H1 (cell line): ENCODE results near the gene CDON. TPM values are rescaled to one million over a fixed set of nuclear protein-coding genes. Genes with fewer than 3 reads are reported as not detected.

ENCODE experiments used
- CTCF ChIA-PET: fragments of 300-600 bp; sonication (Branson Sonifier 250); formaldehyde crosslinking; loops from one replicate; lab custom pipeline; 2021; ENCODE audit not compliant: partially characterized antibody; lab: Charles Lee
- POLR2A ChIA-PET: fragments of 300-600 bp; sonication (Branson Sonifier 250); formaldehyde crosslinking; loops from one replicate; lab custom pipeline; 2021; ENCODE audit warnings: inconsistent platforms; ENCODE audit not compliant: partially characterized antibody; lab: Charles Lee
- DNase-seq, 2 experiments: peaks; one replicate each; pipeline versions ENCODE4 v3.0.0 to v3.0.0-alpha.2; 2010 to 2022; ENCODE audit warnings: low spot score in 2 of 2, low read depth in 1 of 2, mixed read lengths in 1 of 2
- FAIRE-seq: peaks from 2 replicates; lab custom pipeline; 2011; peaks lifted over from hg19 to GRCh38; lab: Jason Lieb, UNC
- H2AFZ ChIP-seq: 2 replicates; pipeline ENCODE4 v1.8.1; 2012; ENCODE audit warnings: low read length, inconsistent platforms
- H2AK5ac ChIP-seq: 2 replicates; pipeline ENCODE4 v1.6.1; 2013; ENCODE audit warnings: low read depth, low read length
- H2BK120ac ChIP-seq: replicated peaks from 2 replicates; pipeline ENCODE3; 2013; ENCODE audit warnings: low read depth, low read length, inconsistent platforms
- H2BK12ac ChIP-seq: 2 replicates; pipeline ENCODE4 v1.6.1; 2013; ENCODE audit warnings: low read depth, low read length
- H2BK15ac ChIP-seq: 2 replicates; pipeline ENCODE4 v1.6.1; 2013; ENCODE audit warnings: low read length
- H2BK20ac ChIP-seq: 2 replicates; pipeline ENCODE4 v1.6.1; 2013; ENCODE audit warnings: low read length
- H2BK5ac ChIP-seq: 2 replicates; pipeline ENCODE4 v1.6.1; 2013; ENCODE audit warnings: low read depth, low read length
- H3K14ac ChIP-seq: 2 replicates; pipeline ENCODE4 v1.6.1; 2013; ENCODE audit warnings: inconsistent platforms; ENCODE audit not compliant: insufficient read length
- H3K18ac ChIP-seq: 2 replicates; pipeline ENCODE4 v1.6.1; 2013; ENCODE audit warnings: low read length; ENCODE audit errors: extremely low read depth
- H3K23ac ChIP-seq: 2 replicates; pipeline ENCODE4 v1.6.1; 2013; ENCODE audit warnings: inconsistent platforms; ENCODE audit not compliant: insufficient read length
- H3K23me2 ChIP-seq: 2 replicates; pipeline ENCODE4 v1.6.1; 2013; ENCODE audit warnings: low read depth, low read length
- H3K27ac ChIP-seq: 2 replicates; pipeline ENCODE4 v1.6.1; 2011; ENCODE audit warnings: low read depth, low read length, inconsistent platforms
- H3K27me3 ChIP-seq, 4 experiments: replicated peaks in 1 of 4; 1 replicate in 1 of 4; 2 replicates in 3 of 4; pipeline versions ENCODE4 v1.6.1 to v1.8.1; 2011 to 2013; ENCODE audit warnings: low read length in 3 of 4, mild to moderate bottlenecking in 3 of 4, inconsistent platforms in 2 of 4, mixed read lengths in 2 of 4, moderate library complexity in 1 of 4; ENCODE audit not compliant: control insufficient read depth in 3 of 4, insufficient read depth in 3 of 4; ENCODE audit errors: extremely low read depth in 1 of 4
- H3K36me3 ChIP-seq, 4 experiments: 2 replicates each; pipeline versions ENCODE4 v1.6.1 to v1.8.1; 2011 to 2013; ENCODE audit warnings: mild to moderate bottlenecking in 4 of 4, low read length in 3 of 4, moderate library complexity in 2 of 4, control low read depth in 1 of 4, inconsistent platforms in 1 of 4; ENCODE audit not compliant: insufficient read depth in 4 of 4, control insufficient read depth in 2 of 4
- H3K4ac ChIP-seq: replicated peaks from 2 replicates; pipeline ENCODE3; 2013; ENCODE audit warnings: low read length, low read depth, mixed read lengths, inconsistent platforms; ENCODE audit not compliant: insufficient read length
- H3K4me1 ChIP-seq, 4 experiments: replicated peaks in 1 of 4; 1 replicate in 1 of 4; 2 replicates in 3 of 4; pipeline versions ENCODE4 v1.6.1 to v1.8.1; 2011 to 2013; ENCODE audit warnings: low read length in 3 of 4, inconsistent platforms in 2 of 4, mixed read lengths in 1 of 4; ENCODE audit not compliant: insufficient read depth in 4 of 4, control insufficient read depth in 3 of 4
- H3K4me2 ChIP-seq, 2 experiments: 2 replicates each; pipeline versions ENCODE4 v1.6.1 to v1.8.1; 2011 to 2013; ENCODE audit warnings: low read depth in 2 of 2, low read length in 2 of 2, control low read depth in 1 of 2, inconsistent platforms in 1 of 2, mild to moderate bottlenecking in 1 of 2; ENCODE audit not compliant: insufficient read depth in 1 of 2
- H3K4me3 ChIP-seq, 4 experiments: fragments of 200-600, 300-600 bp in 1 of 4; sonication (generic), shearing (Covaris generic), sonication (Bioruptor Twin) in 1 of 4; 2 replicates each; pipeline versions ENCODE4 v1.5.1 to v1.8.1; 2011 to 2016; ENCODE audit warnings: low read length in 4 of 4, low read depth in 3 of 4, control low read depth in 2 of 4, inconsistent platforms in 2 of 4, mild to moderate bottlenecking in 2 of 4, mixed read lengths in 1 of 4, moderate library complexity in 1 of 4; ENCODE audit not compliant: insufficient read depth in 2 of 4; ENCODE audit errors: extremely low read depth in 1 of 4
- H3K56ac ChIP-seq: replicated peaks from 2 replicates; pipeline ENCODE3; 2013; ENCODE audit warnings: low read depth, mild to moderate bottlenecking, mixed read lengths, low read length, inconsistent platforms; ENCODE audit not compliant: insufficient read length
- H3K79me1 ChIP-seq: 2 replicates; pipeline ENCODE4 v1.6.1; 2013; ENCODE audit warnings: low read depth, low read length, control low read depth
- H3K79me2 ChIP-seq, 2 experiments: 2 replicates each; pipeline versions ENCODE4 v1.6.1 to v1.8.1; 2012 to 2013; ENCODE audit warnings: low read length in 2 of 2, mild to moderate bottlenecking in 2 of 2, inconsistent platforms in 1 of 2; ENCODE audit not compliant: insufficient read depth in 2 of 2, control insufficient read depth in 1 of 2
- H3K9ac ChIP-seq, 4 experiments: replicated peaks in 1 of 4; 1 replicate in 1 of 4; 2 replicates in 3 of 4; pipeline versions ENCODE4 v1.6.1 to v1.8.1; 2011 to 2013; ENCODE audit warnings: low read depth in 3 of 4, low read length in 3 of 4, control low read depth in 2 of 4, mild to moderate bottlenecking in 2 of 4, moderate library complexity in 2 of 4, inconsistent platforms in 1 of 4; ENCODE audit errors: extremely low read depth in 1 of 4
- H3K9me3 ChIP-seq, 2 experiments: 2 replicates each; pipeline versions ENCODE4 v1.6.1 to v1.8.1; 2012 to 2013; ENCODE audit warnings: mild to moderate bottlenecking in 2 of 2, moderate library complexity in 2 of 2, control low read depth in 1 of 2, inconsistent platforms in 1 of 2, low read depth in 1 of 2, low read length in 1 of 2, mixed read lengths in 1 of 2; ENCODE audit not compliant: insufficient read depth in 2 of 2
- H4K20me1 ChIP-seq, 2 experiments: replicated peaks in 1 of 2; 2 replicates each; pipeline versions ENCODE3 to v1.8.1; 2011 to 2013; ENCODE audit warnings: inconsistent platforms in 2 of 2, low read length in 2 of 2, mild to moderate bottlenecking in 1 of 2; ENCODE audit not compliant: insufficient read depth in 2 of 2, control insufficient read depth in 1 of 2
- H4K5ac ChIP-seq: 2 replicates; pipeline ENCODE4 v1.6.1; 2013; ENCODE audit warnings: low read length, low read depth, mixed read lengths, inconsistent platforms; ENCODE audit not compliant: insufficient read length
- H4K8ac ChIP-seq: 2 replicates; pipeline ENCODE4 v1.8.0; 2013; ENCODE audit warnings: mild to moderate bottlenecking, moderate library complexity, low read length, inconsistent platforms; ENCODE audit not compliant: insufficient read depth; ENCODE audit errors: extremely low read depth
- H4K91ac ChIP-seq: replicated peaks from 2 replicates; pipeline ENCODE3; 2013; ENCODE audit warnings: low read length, mixed read lengths, inconsistent platforms; ENCODE audit not compliant: insufficient read length
- ATF2 ChIP-seq: IDR thresholded peaks from 2 replicates; pipeline ENCODE4 v1.6.1; 2012; ENCODE audit warnings: low read length, inconsistent platforms
- BCL11A ChIP-seq, 2 experiments: IDR thresholded peaks; one replicate each; pipeline ENCODE4 v1.6.1; 2011; ENCODE audit warnings: low read depth in 2 of 2, low read length in 2 of 2, mild to moderate bottlenecking in 2 of 2
- BRCA1 ChIP-seq: IDR thresholded peaks from 2 replicates; pipeline ENCODE4 v1.6.1; 2012; ENCODE audit warnings: low read depth, low read length, improper control_type of control experiment
- CBX8 ChIP-seq: fragments of 300-800, 300-1000 bp; sonication (generic); IDR thresholded peaks from 2 replicates; pipeline ENCODE4 v1.7.1; 2016; ENCODE audit warnings: low read depth, low read length, borderline replicate concordance
- CTBP2 ChIP-seq: IDR thresholded peaks from 2 replicates; pipeline ENCODE4 v1.7.0; 2011; ENCODE audit warnings: borderline replicate concordance, mild to moderate bottlenecking, moderate library complexity, mixed read lengths, low read length; ENCODE audit not compliant: insufficient read depth, insufficient read length
- EP300 ChIP-seq, 2 experiments: IDR thresholded peaks; 1 replicate in 1 of 2; 2 replicates in 1 of 2; pipeline ENCODE4 v1.6.1; 2011 to 2012; ENCODE audit warnings: low read depth in 2 of 2, low read length in 2 of 2, mild to moderate bottlenecking in 2 of 2, borderline replicate concordance in 1 of 2, inconsistent platforms in 1 of 2, moderate library complexity in 1 of 2
- EZH2 ChIP-seq: fragments of 200-600 bp; sonication (generic); IDR thresholded peaks from 2 replicates; pipeline ENCODE4 v1.7.1; 2012; ENCODE audit warnings: low read depth, mild to moderate bottlenecking, moderate library complexity, low read length, inconsistent platforms; ENCODE audit not compliant: severe bottlenecking
- NANOG ChIP-seq: IDR thresholded peaks from 2 replicates; pipeline ENCODE4 v1.6.1; 2011; ENCODE audit warnings: low read length, low read depth, mild to moderate bottlenecking, inconsistent platforms; ENCODE audit not compliant: insufficient read depth, poor library complexity, severe bottlenecking
- SAP30 ChIP-seq: fragments of 300-600 bp; sonication (generic); IDR thresholded peaks from 2 replicates; pipeline ENCODE4 v1.7.1; 2012; ENCODE audit warnings: low read length, moderate library complexity, mild to moderate bottlenecking, inconsistent platforms; ENCODE audit not compliant: insufficient read depth, insufficient replicate concordance
- polyA plus RNA-seq, 7 experiments: library from polyadenylated mRNA; depleted of rRNA in 3 of 7; stranded (reverse) in 5 of 7; unstranded in 2 of 7; fragments of >200 nt in 5 of 7; fragments of 200-250 nt in 2 of 7; gene quantifications; 1 replicate in 5 of 7; 2 replicates in 1 of 7; 4 replicates in 1 of 7; pipeline versions ENCODE4 v1.2.1 to v1.2.3, GENCODE V29; 2011 to 2013; ENCODE audit warnings: missing spikeins in 2 of 7, mixed read lengths in 2 of 7
- total RNA-seq: library from RNA; stranded (reverse); fragmentation: NEBNext Ultra II Directional; extraction: Animal tissue kit (Norgen Biotek cat#: 25700); gene quantifications from 2 replicates; pipeline ENCODE4 v1.2.1, GENCODE V29; 2021

The CDON gene
- total and polyA plus RNA-seq, 2 of the 8 experiments (the other 6 are each of a cell fraction or from before 2014, with no cell fraction given) = 11.0 to 32.5 TPM

DNA sequence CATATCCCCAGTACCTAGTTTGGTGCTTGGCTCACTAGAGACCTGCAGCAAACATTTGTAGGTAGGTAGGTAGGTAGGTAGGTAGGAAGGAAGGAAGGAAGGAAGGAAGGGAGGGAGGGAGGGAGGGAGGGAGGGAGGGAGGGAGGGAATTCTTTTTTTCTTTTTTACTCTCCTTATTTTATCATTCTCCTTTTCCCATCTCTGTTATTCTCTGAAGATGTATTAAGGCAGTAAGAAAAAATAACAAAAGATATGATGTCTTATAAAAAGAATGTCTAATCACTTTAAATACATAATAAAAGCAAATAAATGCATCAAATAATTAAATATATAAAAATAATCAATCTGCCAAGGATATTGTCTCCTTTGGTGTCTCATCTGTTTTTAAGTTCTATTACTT, 88.4 kb downstream of the CDON start:
- Histone ChIP-seq H3K27me3 (no peaks in the 10 kb centered on the region), H4K20me1 (no peaks in the 10 kb centered on the region), H3K36me3 (peaks cover 0 to 22% (median 0%) of the 10 kb centered on the region in 4 experiments; a peak in 2 of 8 replicates), H3K18ac (no peak overlapping the region), H4K5ac (no peak overlapping the region), H3K4me3 (no peak overlapping the region), H3K23ac (no peak overlapping the region), H3K14ac (no peak overlapping the region), H4K8ac (no peak overlapping the region), H2BK15ac (no peak overlapping the region), H3K9me3 (no peaks in the 10 kb centered on the region), H2BK12ac (no peak overlapping the region), H2BK20ac (no peak overlapping the region), H3K56ac (no peak overlapping the region), H3K23me2 (no peaks in the 10 kb centered on the region), H3K79me2 (no peaks in the 10 kb centered on the region), H3K4ac (no peak overlapping the region), H2BK5ac (no peak overlapping the region), H3K4me1 (no peaks in the 10 kb centered on the region), H2AK5ac (no peak overlapping the region)
- ChIA-PET CTCF (interaction anchor here (1.2 to 1.8 kb wide), 2 partner anchors 170 to 216 kb away, joined by 3 read pairs; no protein-coding TSS in a partner anchor), POLR2A (interaction anchor here (0.7 to 1.5 kb wide), 2 partner anchors 11 to 14 kb away, joined by 3 read pairs; no protein-coding TSS in a partner anchor)
- TF ChIP-seq EZH2 (no peak), SAP30 (no peak), NANOG (no peak), EP300 (IDR thresholded peaks at IDR 0.05; ENCODE audit: borderline replicate concordance in 1 of 2, low read depth in 2 of 2, low read length in 2 of 2) (no peak), BRCA1 (no peak), BCL11A (IDR thresholded peaks at IDR 0.05; ENCODE audit: low read depth in 2 of 2, low read length in 2 of 2) (no peak), CBX8 (no peak), ATF2 (no peak), CTBP2 (no peak)
- TF ChIP-seq, all 59 proteins: peak for 0
- H3K9ac ChIP-seq = no peak overlapping the region
- no peaks in the 10 kb centered on the region for H3K79me1 ChIP-seq
- H4K91ac ChIP-seq = no peak overlapping the region
- H3K27ac ChIP-seq = no peak overlapping the region
- H2BK120ac ChIP-seq = no peak overlapping the region
- no peak overlapping the region for H2AFZ ChIP-seq
- no peak overlapping the region for H3K4me2 ChIP-seq
- no peak for DNase-seq
- FAIRE-seq = no peak
